ENCODE measurements around the gene FAM222A.

DNA sequence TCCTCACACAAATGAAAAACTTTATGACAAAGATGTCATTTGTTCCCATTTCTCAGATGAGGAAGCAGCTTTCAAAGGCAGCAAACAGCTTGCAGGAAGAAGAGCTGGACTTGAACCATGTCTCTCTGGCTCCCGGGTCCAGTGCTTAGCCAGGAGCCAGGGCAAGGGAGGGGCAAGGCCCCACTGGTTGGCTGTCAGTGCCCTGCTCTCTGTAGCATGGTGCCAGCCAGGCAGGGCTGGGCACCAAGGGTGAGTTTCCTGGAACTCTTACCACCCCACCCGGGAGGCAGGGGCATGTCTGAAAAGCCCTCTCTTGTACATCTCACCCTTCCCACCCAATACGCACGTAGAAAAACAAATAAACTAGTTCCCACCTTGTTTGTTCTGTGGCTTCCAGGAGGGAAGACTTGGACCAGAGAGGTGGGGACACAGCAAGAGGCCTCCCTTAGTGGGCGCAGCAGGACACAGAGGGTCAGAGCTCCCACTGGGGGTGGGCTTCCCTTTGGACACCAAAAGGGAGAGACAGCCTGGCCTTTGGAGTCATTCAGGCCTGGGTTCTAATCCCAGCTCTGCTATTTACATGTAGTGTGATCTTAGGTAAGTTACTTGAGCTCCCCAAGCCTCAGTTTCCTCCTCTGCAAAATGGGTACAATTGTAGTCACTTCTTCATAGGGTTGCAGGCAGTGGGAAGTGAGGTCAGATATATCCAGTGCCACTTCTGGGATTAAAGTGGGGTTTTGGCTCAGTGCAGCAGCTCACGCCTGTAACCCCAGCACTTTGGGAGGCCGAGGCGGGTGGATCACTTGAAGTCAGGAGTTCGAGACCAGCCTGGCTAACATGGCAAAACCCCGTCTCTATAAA, 102.4 kb downstream of the FAM222A start:
- TF ChIP-seq, protein P1, sequence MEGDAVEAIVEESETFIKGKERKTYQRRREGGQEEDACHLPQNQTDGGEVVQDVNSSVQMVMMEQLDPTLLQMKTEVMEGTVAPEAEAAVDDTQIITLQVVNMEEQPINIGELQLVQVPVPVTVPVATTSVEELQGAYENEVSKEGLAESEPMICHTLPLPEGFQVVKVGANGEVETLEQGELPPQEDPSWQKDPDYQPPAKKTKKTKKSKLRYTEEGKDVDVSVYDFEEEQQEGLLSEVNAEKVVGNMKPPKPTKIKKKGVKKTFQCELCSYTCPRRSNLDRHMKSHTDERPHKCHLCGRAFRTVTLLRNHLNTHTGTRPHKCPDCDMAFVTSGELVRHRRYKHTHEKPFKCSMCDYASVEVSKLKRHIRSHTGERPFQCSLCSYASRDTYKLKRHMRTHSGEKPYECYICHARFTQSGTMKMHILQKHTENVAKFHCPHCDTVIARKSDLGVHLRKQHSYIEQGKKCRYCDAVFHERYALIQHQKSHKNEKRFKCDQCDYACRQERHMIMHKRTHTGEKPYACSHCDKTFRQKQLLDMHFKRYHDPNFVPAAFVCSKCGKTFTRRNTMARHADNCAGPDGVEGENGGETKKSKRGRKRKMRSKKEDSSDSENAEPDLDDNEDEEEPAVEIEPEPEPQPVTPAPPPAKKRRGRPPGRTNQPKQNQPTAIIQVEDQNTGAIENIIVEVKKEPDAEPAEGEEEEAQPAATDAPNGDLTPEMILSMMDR (IDR thresholded peaks at IDR 0.05): no peak
- TF ChIP-seq POLR2A (IDR thresholded peaks at IDR 0.05): no peak

Measured in lower leg skin (tissue), 3 donors.